KBM-7 (cell line): ENCODE results near the gene EFR3B.
"Not testable (repeated sequence)": the region's sequence is repeated elsewhere in the genome, so short reads cannot be mapped to it uniquely, and the experiment has no call there.

Experiments used
- DNase-seq: peaks from one replicate; pipeline ENCODE4 v3.0.0-alpha.2; 2015
- in situ Hi-C: fragments of 300-500 bp; cut with MboI; formaldehyde crosslinking; loops from 2 replicates; pipeline ENCODE4 v1.14.3; 2020; ENCODE audit warnings: low sequenced_read_pairs, low pct_unique_long_range_greater_than_20kb, mixed read lengths

Gene EFR3B, protein sequence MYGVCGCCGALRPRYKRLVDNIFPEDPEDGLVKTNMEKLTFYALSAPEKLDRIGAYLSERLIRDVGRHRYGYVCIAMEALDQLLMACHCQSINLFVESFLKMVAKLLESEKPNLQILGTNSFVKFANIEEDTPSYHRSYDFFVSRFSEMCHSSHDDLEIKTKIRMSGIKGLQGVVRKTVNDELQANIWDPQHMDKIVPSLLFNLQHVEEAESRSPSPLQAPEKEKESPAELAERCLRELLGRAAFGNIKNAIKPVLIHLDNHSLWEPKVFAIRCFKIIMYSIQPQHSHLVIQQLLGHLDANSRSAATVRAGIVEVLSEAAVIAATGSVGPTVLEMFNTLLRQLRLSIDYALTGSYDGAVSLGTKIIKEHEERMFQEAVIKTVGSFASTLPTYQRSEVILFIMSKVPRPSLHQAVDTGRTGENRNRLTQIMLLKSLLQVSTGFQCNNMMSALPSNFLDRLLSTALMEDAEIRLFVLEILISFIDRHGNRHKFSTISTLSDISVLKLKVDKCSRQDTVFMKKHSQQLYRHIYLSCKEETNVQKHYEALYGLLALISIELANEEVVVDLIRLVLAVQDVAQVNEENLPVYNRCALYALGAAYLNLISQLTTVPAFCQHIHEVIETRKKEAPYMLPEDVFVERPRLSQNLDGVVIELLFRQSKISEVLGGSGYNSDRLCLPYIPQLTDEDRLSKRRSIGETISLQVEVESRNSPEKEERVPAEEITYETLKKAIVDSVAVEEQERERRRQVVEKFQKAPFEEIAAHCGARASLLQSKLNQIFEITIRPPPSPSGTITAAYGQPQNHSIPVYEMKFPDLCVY

DNA sequence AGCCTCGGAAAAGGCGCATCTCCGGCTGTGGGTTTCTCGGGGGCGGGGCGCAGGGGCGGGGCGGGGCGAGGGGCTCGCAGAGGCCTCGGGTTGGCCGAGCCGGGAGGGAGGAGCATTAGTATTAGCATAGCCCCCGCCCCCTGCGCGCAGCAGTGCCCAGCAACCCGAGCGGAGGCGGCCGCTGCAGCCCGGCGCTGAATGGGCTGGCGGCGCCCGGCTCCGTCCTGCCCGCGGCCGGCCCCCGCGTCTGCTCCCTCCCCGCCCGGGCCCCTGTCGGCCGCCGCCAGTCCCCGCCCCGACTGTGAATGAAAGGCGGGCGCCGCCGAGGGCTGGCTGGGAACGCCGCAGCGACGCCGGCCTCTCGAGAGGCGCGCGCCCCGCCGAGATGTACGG lies at the start of gene EFR3B:
TSS of gene EFR3B (plus strand) at position 149 of the 393 bp plus-strand sequence. CDS start at position 386, 237 bp downstream.
- in situ Hi-C loops, result no loop called here
- DNase-seq, result peak; percentile 88

DNA sequence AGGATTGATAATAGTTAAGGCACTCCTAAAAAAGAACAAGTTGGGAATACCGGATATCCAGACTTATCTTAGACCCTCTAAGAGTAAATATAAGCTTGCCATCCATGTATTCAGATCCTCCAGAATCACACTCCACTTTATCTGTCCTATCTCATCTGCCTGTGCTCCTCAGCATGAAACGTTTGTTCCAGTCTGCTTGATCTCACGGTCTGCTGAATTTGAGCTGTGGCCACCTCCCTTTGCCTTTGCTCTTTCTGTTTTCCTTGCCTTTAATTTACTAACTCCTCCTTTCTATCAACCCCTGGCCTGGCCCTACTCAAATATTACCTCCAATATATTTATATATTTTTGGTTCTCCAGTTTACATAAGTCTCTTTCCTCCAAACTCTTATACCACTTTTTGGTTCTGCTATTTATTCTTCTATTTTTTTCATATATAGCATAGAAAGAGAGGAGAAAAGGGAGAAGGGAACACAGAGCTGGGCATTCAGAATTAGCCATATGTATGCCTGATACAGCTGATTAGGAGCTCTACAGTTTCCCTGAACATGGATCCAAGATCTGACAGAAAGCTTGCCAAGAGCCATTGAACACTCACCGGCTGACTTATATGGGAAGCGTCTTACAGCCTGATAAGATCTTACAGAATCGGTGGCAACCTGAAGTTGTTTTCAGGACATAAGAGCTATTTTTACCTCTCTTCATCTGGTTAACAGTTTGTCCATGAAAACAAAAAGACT lies 48.3 kb upstream of the EFR3B start:
- in situ Hi-C loops, result no loop called here
- DNase-seq, result peak; percentile 25

GRCh38 chr2:24994146-24994724 lies 47.6 kb upstream of the EFR3B start:
- no peak for DNase-seq
- in situ Hi-C loops, result no loop called here

GRCh38 chr2:24999097-24999496 lies 42.8 kb upstream of the EFR3B start:
- DNase-seq, in situ Hi-C loops: not testable (repeated sequence)

DNA sequence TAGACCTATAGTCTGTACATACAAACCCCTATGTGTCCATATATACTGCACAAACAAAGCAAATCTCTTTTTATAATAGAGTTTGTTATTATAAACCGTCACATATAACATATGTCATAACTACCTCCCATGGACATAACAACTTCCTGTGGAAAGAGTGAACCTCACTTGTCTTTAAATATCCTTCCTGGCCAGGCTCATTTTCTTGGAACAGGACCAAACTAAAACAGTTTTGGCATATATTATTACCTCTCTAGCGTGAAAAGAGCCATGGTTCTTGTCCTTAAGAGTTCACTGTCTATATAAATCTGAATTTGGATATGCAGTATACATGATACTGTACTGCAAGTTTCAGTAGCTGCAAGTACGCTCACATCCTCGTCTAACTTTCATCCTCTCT lies 41.8 kb upstream of the EFR3B start:
- in situ Hi-C loops, result no loop called here
- DNase-seq, result peak; percentile 21

DNA sequence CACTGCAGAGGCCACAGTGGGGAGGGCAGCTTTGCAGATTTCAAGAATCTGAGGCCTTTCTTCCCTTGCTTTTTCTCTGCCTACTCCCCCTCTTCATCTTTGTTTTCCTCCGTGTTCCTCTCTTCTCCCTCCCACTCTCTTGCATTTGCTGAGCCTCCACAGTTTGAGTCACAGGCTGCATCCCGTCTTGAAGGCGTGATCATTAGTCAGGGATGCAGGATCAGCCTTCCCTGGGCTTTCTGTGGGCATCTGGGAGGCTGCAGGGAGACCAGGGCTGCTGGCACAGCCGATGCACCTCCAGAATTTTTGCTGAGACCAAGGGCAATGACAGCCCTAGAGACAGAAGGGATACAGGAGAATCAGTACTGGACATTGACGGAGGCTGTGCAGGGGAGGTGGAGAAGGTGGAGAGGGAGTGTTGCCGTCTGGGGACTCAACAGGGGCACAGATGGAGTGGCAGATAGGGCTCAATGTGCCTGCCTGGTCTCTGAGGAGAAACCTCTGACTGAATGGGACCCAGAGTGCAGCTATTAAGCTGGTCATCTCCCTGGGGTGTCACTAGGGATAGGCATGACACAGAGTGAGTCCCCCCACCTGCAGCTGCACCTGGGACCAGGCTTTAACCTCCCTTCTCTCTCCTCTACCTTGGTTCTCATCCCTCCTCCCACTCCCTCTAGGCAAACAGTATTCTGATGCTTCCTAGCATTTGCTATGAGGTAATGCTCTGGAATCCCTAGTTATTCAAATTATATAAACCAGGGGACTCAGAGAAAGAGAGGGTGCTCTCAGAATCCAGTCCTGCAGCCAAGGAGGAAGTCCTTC lies 41.2 kb upstream of the EFR3B start:
- in situ Hi-C loops, result no loop called here

GRCh38 chr2:25001325-25001637 lies 40.6 kb upstream of the EFR3B start:
- in situ Hi-C loops, result no loop called here
- no peak for DNase-seq

More for the DNA sequence above, 41.2 kb upstream of the EFR3B start:
- DNase-seq, result no peak

DNA sequence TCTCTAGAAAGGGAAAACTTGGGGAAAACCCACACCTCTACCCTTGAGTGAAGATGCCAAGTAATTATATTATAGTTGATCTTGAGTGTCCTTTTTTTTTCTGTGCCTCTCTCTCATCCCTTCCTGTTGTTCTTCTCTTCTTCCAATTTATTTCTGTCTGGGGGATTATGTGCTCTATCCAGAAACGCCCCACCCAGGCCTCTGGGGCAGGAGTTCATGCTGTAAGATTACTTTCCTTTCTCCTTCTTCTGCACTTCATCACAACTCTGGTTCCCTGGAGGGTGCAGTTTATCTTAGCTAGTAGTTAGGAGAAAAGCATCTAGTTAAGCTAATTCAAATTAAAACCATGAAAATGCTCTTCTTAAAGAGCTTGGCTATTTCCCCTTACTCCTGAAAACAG lies 39.8 kb upstream of the EFR3B start:
- in situ Hi-C loops, result no loop called here
- DNase-seq, result no peak

DNA sequence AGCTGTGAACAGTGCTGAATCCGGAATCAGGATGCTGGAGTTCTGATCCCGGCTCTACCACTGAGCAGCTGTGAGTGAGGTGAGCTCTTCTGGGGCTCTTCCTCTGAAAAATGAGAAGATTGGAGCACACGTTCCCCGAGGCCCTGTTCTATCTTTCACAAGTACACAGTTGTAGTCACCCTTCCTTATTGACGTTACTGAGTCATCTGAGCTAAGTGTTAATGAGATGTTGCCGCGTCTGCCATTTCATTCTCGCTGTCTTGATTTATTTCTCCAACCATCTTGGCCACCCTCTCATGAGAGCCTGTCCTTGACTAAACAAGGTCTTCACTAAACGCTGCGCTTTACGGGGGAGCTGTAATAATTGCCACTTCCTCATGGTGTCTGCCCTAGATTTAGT lies 31.9 kb upstream of the EFR3B start:
- peak; percentile 62 for DNase-seq
- in situ Hi-C loops, result no loop called here

DNA sequence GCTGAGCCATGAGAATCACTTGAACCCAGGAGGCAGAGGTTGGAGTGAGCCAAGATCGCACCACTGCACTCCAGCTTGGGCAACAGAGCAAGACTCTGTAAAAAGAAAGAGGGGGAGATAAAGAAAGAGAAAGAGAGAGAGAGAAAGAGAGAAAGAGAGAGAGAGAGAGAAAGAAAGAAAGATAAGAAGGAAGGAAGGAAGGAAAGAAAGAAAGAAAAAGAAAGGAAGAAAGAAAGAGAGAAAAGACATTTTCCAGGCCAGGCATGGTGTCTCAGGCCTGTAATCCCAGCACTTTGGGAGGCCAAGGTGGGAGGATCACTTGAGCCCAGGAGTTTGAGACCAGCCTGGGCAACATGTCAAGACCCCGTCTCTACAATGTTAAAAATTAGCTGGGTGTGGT lies 30.5 kb upstream of the EFR3B start:
- DNase-seq, in situ Hi-C loops: not testable (repeated sequence)

GRCh38 chr2:25014631-25015030 lies 27.2 kb upstream of the EFR3B start:
- in situ Hi-C loops, result no loop called here
- DNase-seq, result no peak

GRCh38 chr2:25018681-25019080 lies 23.2 kb upstream of the EFR3B start:
- DNase-seq, result no peak
- in situ Hi-C loops, result no loop called here

- DNase-seq, result no peak
- in situ Hi-C loops, result no loop called here
These were observed 20.0 kb upstream of the EFR3B start for GRCh38 chr2:25021791-25022362.

- DNase-seq, result no peak
- in situ Hi-C loops, result no loop called here
These were observed 18.5 kb upstream of the EFR3B start for GRCh38 chr2:25023333-25023732.

- in situ Hi-C loops, result no loop called here
These were observed 16.5 kb upstream of the EFR3B start for GRCh38 chr2:25025229-25026007.

GRCh38 chr2:25026008-25026530 lies 15.8 kb upstream of the EFR3B start:
- in situ Hi-C loops, result no loop called here
- DNase-seq, result no peak

More at GRCh38 chr2:25025229-25026007, 16.5 kb upstream of the EFR3B start:
- no peak for DNase-seq

GRCh38 chr2:25029183-25029554 lies 12.7 kb upstream of the EFR3B start:
- no peak for DNase-seq
- in situ Hi-C loops, result no loop called here
